ENCODE results near the gene ARPC5L. TPM values are rescaled to one million over a fixed set of nuclear protein-coding genes. Genes with fewer than 3 reads are reported as not detected.

Gene ARPC5L
- total and polyA plus RNA-seq, 9 of the 15 experiments (the other 6 are each of a cell fraction or from before 2014, with no cell fraction given): 25.4 to 113 (median 63.8) TPM

GRCh38 chr9:124861342-124862229 lies at the start of gene ARPC5L, which contains the start of gene RPL35 (continued):
- TF ChIP-seq ZNF609 (CRISPR knock-in tag; IDR thresholded peaks at IDR 0.05; ENCODE audit: borderline replicate concordance): no peak
- TF ChIP-seq NR2C1 (IDR thresholded peaks at IDR 0.05): no peak
- peak; percentile 99 for TF ChIP-seq NR2C1 (tag; IDR thresholded peaks at IDR 0.05)
- peak; percentile 33 to 53 for TF ChIP-seq E2F6 (IDR thresholded peaks at IDR 0.05; ENCODE audit: borderline replicate concordance in 1 of 2, extremely low read depth in 1 of 2, insufficient read depth in 1 of 2, insufficient read length in 1 of 2, low read depth in 1 of 2, low read length in 1 of 2, poor library complexity in 1 of 2, severe bottlenecking in 1 of 2)
- no peak for TF ChIP-seq ZNF121 (CRISPR knock-in tag; conservative IDR thresholded peaks at IDR 0.05)
- TF ChIP-seq CREB1 (IDR thresholded peaks at IDR 0.05): peak; percentile 69
- peak; percentile 79 for TF ChIP-seq CREB1 (CRISPR knock-in tag; IDR thresholded peaks at IDR 0.05)
- TF ChIP-seq HDAC2 (IDR thresholded peaks at IDR 0.05): peak; percentile 77
- 0 out of 2 replicates have a peak, but pooled peaks have one; percentile 30 for TF ChIP-seq E2F5 (CRISPR knock-in tag; IDR thresholded peaks at IDR 0.05)
- no peak for TF ChIP-seq RFX7 (CRISPR knock-in tag; IDR thresholded peaks at IDR 0.05)
- TF ChIP-seq MLX (CRISPR knock-in tag; conservative IDR thresholded peaks at IDR 0.05): peak in 1 of 2 experiments; percentile 61; a peak in 1 of 4 replicates
- TF ChIP-seq PHB (CRISPR knock-in tag; IDR thresholded peaks at IDR 0.05): 0 out of 2 replicates have a peak, but pooled peaks have one; percentile 56
- TF ChIP-seq ZNF561 (CRISPR knock-in tag; conservative IDR thresholded peaks at IDR 0.05): no peak
- no peak for TF ChIP-seq KLF10 (CRISPR knock-in tag; IDR thresholded peaks at IDR 0.05)
- peak; percentile 39; the same call in 1 of the 2 replicates for TF ChIP-seq MXI1 (IDR thresholded peaks at IDR 0.05; ENCODE audit: low read depth, low read length)
- TF ChIP-seq SMAD4 (CRISPR knock-in tag; conservative IDR thresholded peaks at IDR 0.05): peak; percentile 6; the same call in 1 of the 2 replicates
- 0 out of 2 replicates have a peak, but pooled peaks have one; percentile 6 for TF ChIP-seq ZBTB26 (CRISPR knock-in tag; IDR thresholded peaks at IDR 0.05)
- no peak for TF ChIP-seq ZBED1 (IDR thresholded peaks at IDR 0.05)
